Stomach (tissue), 9 donors: Measurements from ENCODE around the gene UNC45B. TPM values are rescaled to one million over a fixed set of nuclear protein-coding genes. Genes with fewer than 3 reads are reported as not detected.

ENCODE experiments used
- DNase-seq, 2 donors: peaks; one replicate each; pipeline versions ENCODE4 v3.0.0 to v3.0.0-alpha.2; 2013 to 2019
- H3K27ac ChIP-seq, 5 donors: fragments of 200-600 bp in 4 of 5; sonication (generic) in 4 of 5; one replicate each; pipeline ENCODE4 v1.5.1; 2013 to 2019; ENCODE audit warnings: mild to moderate bottlenecking in 1 of 5, moderate library complexity in 1 of 5
- H3K27me3 ChIP-seq, 3 donors: fragments of 200-600 bp; sonication (generic); one replicate each; pipeline ENCODE4 v1.5.1; 2017 to 2019; ENCODE audit warnings: mixed run types in 1 of 3
- H3K36me3 ChIP-seq, 4 donors: fragments of 200-600 bp; sonication (generic); 1 replicate in 3 of 4; 2 replicates in 1 of 4; pipeline ENCODE4 v1.5.1; 2016 to 2019
- H3K4me1 ChIP-seq, 4 donors: fragments of 200-600 bp; sonication (generic); one replicate each; pipeline ENCODE4 v1.5.1; 2016 to 2019
- H3K4me3 ChIP-seq, 4 donors: fragments of 200-600 bp; sonication (generic) in 3 of 4; one replicate each; pipeline ENCODE4 v1.5.1; 2016 to 2019; ENCODE audit warnings: mild to moderate bottlenecking in 1 of 4
- H3K9me3 ChIP-seq, 4 donors: fragments of 200-600 bp; sonication (generic); one replicate each; pipeline ENCODE4 v1.5.1; 2016 to 2019
- CTCF ChIP-seq, 7 experiments: fragments of 450-650 bp in 4 of 7; fragments of 200-600 bp in 3 of 7; sonication (generic) in 3 of 7; IDR thresholded peaks; one replicate each; pipeline ENCODE4 v1.5.1; 2016 to 2019; ENCODE audit warnings: antibody characterized with exemption in 7 of 7, control low read depth in 2 of 7, mild to moderate bottlenecking in 1 of 7
- EP300 ChIP-seq: sonication (generic); formaldehyde crosslinking; IDR thresholded peaks from one replicate; pipeline ENCODE4 v1.6.1; 2017; ENCODE audit warnings: antibody characterized with exemption
- POLR2A ChIP-seq, 4 donors: fragments of 450-650 bp; IDR thresholded peaks; one replicate each; pipeline ENCODE4 v1.6.1; 2016; ENCODE audit warnings: antibody characterized with exemption in 4 of 4, control low read depth in 2 of 4, mild to moderate bottlenecking in 1 of 4, moderate library complexity in 1 of 4
- POLR2AphosphoS5 ChIP-seq, 3 donors: sonication (generic); formaldehyde crosslinking; IDR thresholded peaks; one replicate each; pipeline ENCODE4 v1.6.1; 2016; ENCODE audit warnings: antibody characterized with exemption in 3 of 3
- WGBS, 5 donors: extraction: QIAGEN DNeasy Blood & Tissue Kit in 3 of 5; methylation state at CpG; one replicate each; pipeline versions ENCODE4 v1.1.5 to v1.1.7; 2013 to 2018; 5-methylcytosine and 5-hydroxymethylcytosine counted together
- intact Hi-C: fragments of 100-400 bp; cut with DNase I; formaldehyde crosslinking; loops from one replicate; pipeline ENCODE4 v1.15.1; 2023; ENCODE audit warnings: low total_unique reads
- polyA plus RNA-seq, 3 donors: library from polyadenylated mRNA; stranded (reverse); fragments of 200-250 nt; gene quantifications; one replicate each; pipeline ENCODE4 v1.2.3, GENCODE V29; 2013
- total RNA-seq, 5 donors: library from RNA; depleted of rRNA; stranded (reverse); fragments of >200 nt; gene quantifications; one replicate each; pipeline versions ENCODE4 v1.1.0 to v1.2.3, GENCODE V29; 2014 to 2016
- donor health status: healthy with polysubstance abuse.
- donor health status: Bipolar disorder and iron deficiency.
- donor health status: healthy.

UNC45B gene
- total and polyA plus RNA-seq, 8 donors, result 0.05 to 1.8 (median 0.30) TPM; not detected in 2

GRCh38 chr17:35160354-35161201 is 13.0 kb downstream of the UNC45B start:
- Histone ChIP-seq H3K36me3 (no peaks in the 10 kb centered on the region), H3K4me1 (no peaks in the 10 kb centered on the region), H3K27ac (no peak overlapping the region), H3K27me3 (peaks cover 0 to 9% (median 6%) of the 10 kb centered on the region in 3 donors), H3K4me3 (no peak overlapping the region), H3K9me3 (no peaks in the 10 kb centered on the region)
- TF ChIP-seq POLR2A (IDR thresholded peaks at IDR 0.05) (no peak), POLR2AphosphoS5 (IDR thresholded peaks at IDR 0.05) (no peak), EP300 (no peak), CTCF (IDR thresholded peaks at IDR 0.05) (no peak)
- intact Hi-C loops, result no loop called here
- no peak for DNase-seq
- WGBS, 5 donors, result 66 to 76% (median 74%) methylated on average over 13 of the region's 13 CpGs

GRCh38 chr17:35161281-35161761 is 13.7 kb downstream of the UNC45B start:
- whole genome bisulfite sequencing, 5 donors, result 53 to 71% (median 63%) methylated on average over 3 of the region's 3 CpGs
- no peak overlapping the region for H3K27ac ChIP-seq
- H3K4me3 ChIP-seq, result no peak overlapping the region
- no peaks in the 10 kb centered on the region for H3K9me3 ChIP-seq
- no peaks in the 10 kb centered on the region for H3K36me3 ChIP-seq
- H3K4me1 ChIP-seq, result no peaks in the 10 kb centered on the region
- DNase-seq, result no peak
- intact Hi-C loops, result no loop called here
- peaks cover 0 to 11% (median 6%) of the 10 kb centered on the region in 3 donors for H3K27me3 ChIP-seq
- no peak for TF ChIP-seq EP300
- no peak for TF ChIP-seq POLR2A (IDR thresholded peaks at IDR 0.05)
- no peak for TF ChIP-seq POLR2AphosphoS5 (IDR thresholded peaks at IDR 0.05)
- no peak for TF ChIP-seq CTCF (IDR thresholded peaks at IDR 0.05)

GRCh38 chr17:35162755-35163154 is 15.1 kb downstream of the UNC45B start:
- WGBS, 5 donors, result 70 to 88% (median 81%) methylated on average over 4 of the region's 4 CpGs
- Histone ChIP-seq H3K27me3 (peaks cover 0 to 14% (median 6%) of the 10 kb centered on the region in 3 donors), H3K9me3 (no peaks in the 10 kb centered on the region), H3K27ac (no peak overlapping the region), H3K4me1 (no peaks in the 10 kb centered on the region), H3K4me3 (no peak overlapping the region), H3K36me3 (no peaks in the 10 kb centered on the region)
- TF ChIP-seq POLR2AphosphoS5 (IDR thresholded peaks at IDR 0.05) (no peak), CTCF (IDR thresholded peaks at IDR 0.05) (no peak), EP300 (no peak), POLR2A (IDR thresholded peaks at IDR 0.05) (no peak)
- intact Hi-C loops, result no loop called here
- DNase-seq, result no peak

GRCh38 chr17:35163886-35164285 is 16.3 kb downstream of the UNC45B start:
- H3K36me3 ChIP-seq, result no peaks in the 10 kb centered on the region
- intact Hi-C loops, result no loop called here
- no peak for TF ChIP-seq EP300
- TF ChIP-seq CTCF (IDR thresholded peaks at IDR 0.05), result no peak
- TF ChIP-seq POLR2A (IDR thresholded peaks at IDR 0.05), result no peak
- no peak for TF ChIP-seq POLR2AphosphoS5 (IDR thresholded peaks at IDR 0.05)
- H3K4me3 ChIP-seq, result no peak overlapping the region
- no peak for DNase-seq
- H3K27ac ChIP-seq, result no peak overlapping the region
- 91 to 97% (median 92%) methylated on average over 7 of the region's 7 CpGs for WGBS, 5 donors
- peaks cover 0 to 14% (median 6%) of the 10 kb centered on the region in 3 donors for H3K27me3 ChIP-seq
- H3K4me1 ChIP-seq, result no peaks in the 10 kb centered on the region
- no peaks in the 10 kb centered on the region for H3K9me3 ChIP-seq
